Renal pelvis (tissue), 4 donors: ENCODE data around the gene AP4M1. TPM values are rescaled to one million over a fixed set of nuclear protein-coding genes. Genes with fewer than 3 reads are reported as not detected.

ENCODE experiments used
- DNase-seq: peaks from one replicate; pipeline ENCODE4 v3.0.0-alpha.2; 2013
- polyA plus RNA-seq, 3 donors: library from polyadenylated mRNA; unstranded; fragments of 120-200 nt; gene quantifications; one replicate each; pipeline ENCODE4 v1.2.1, GENCODE V29; 2013; ENCODE audit not compliant: insufficient read length in 3 of 3

The AP4M1 gene
- polyA plus RNA-seq, 3 donors = 33.4 to 39.4 (median 39.0) TPM

- peak; percentile 99 for DNase-seq
Measured at GRCh38 chr7:100081535-100082102, 19.8 kb upstream of the AP4M1 start, which contains the start of gene ZNF3. Gene ZNF3, minus strand, starts transcription at chr7:100081723. Its CDS starts 4,366 bp downstream, at chr7:100077357.

GRCh38 chr7:100082978-100083377, 18.5 kb upstream of the AP4M1 start:
- no peak for DNase-seq

DNA sequence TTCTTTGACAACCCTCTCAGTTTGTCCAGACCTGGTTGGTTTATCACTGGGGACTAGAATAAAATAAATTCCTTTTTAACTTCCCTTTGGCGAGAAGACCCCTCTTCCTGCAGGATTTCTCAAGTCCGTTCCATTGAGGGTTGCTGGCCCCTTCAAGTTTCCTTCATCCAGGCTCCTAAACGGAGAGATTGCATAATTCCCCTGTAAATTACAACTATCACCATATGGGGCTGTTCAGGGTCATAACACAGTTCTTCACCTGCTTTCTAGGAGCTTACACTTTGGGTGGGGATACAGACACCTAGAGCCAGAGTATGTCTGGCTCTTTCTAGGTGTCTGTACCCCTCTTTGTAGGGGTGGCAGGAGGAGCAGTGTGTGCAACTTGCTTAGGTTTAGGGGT, 15.9 kb upstream of the AP4M1 start:
- DNase-seq = no peak

DNA sequence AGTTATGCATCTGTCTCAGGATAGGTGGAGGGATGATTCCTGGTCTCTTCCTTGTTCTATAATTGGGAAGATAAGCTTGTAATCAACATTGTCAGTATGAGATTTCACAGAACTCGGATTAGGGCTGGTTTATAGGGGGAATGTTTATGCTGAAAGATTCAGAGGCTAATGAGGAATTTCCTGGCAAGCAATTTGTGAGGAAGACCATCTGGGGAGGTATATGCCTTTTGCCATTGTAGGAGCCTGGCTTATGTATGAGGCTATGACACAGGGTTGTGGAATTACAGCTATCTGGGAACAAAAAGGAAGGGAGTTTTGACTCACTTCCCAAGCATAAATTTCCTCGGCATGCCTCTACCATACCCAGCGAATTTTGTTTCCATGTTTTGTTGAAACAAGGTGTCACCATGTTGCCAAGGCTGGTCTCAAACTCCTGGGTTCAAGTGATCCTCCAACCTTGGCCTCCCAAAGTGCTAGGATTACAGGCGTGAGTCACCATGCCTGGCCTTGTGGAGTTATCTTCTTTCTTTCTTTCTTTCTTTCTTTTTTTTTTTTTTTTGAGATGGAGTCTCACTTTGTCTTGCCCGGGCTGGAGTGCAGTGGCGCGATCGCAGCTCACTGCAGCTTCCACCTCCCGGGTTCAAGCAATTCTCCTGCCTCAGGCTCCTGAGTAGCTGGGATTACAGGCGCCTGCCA, 14.2 kb upstream of the AP4M1 start:
- DNase-seq = peak; percentile 62

DNA sequence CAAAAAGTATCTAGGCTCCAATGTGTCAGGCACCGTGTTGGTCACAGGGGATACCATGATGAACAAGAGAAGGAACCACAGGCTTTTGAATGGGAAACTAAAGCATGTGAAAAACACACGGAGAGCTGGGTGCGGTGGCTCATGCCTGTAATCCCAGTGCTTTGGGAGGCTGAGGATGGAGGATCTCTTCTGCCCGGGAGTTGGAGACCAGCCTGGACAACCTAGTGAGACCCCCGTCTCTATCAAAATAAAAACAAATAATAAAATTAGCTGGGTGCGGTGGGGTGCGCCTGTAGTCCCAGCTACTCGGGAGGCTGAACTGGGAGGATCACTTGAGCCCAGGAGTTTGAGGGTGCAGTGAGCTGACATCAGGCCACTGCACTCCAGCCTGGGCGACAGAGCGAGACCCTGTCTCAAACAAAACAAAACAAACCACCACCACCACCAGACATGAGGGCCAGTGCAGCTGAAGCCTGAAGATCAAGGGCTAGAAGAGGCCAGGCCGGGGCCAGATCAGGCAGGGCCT, 13.3 kb upstream of the AP4M1 start:
- DNase-seq = no peak

- peak; percentile 84 for DNase-seq
Measured at GRCh38 chr7:100088621-100089457, 12.6 kb upstream of the AP4M1 start, which contains the start of gene COPS6. Gene COPS6, plus strand, starts transcription at chr7:100088969. Its CDS starts 22 bp downstream, at chr7:100088991.

GRCh38 chr7:100089458-100090196, 11.8 kb upstream of the AP4M1 start:
- no peak for DNase-seq

- DNase-seq = no peak
Measured at GRCh38 chr7:100090527-100091410, 10.7 kb upstream of the AP4M1 start.

GRCh38 chr7:100091411-100092181, 9.8 kb upstream of the AP4M1 start:
- no peak for DNase-seq

DNA sequence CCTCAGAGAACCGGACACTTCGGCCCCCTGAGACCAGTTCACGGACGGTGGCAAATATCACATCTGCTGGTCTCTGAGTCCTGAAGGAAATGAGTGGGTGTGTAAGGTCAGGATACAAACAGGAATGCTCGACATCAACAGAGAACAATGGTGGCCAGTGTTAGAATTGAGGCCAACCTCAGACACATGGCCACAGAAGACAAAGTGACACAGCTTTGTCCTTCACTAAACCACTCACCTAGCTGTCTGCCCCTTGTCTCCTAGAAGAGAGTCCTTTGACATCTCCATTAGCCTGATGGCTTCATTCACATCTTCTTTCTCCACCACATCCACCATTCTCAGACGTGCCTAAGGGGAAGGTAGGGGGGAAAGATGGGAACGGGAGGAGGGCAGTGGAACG, 8.4 kb upstream of the AP4M1 start:
- no peak for DNase-seq

GRCh38 chr7:100093498-100093897, 7.9 kb upstream of the AP4M1 start:
- DNase-seq = no peak

DNA sequence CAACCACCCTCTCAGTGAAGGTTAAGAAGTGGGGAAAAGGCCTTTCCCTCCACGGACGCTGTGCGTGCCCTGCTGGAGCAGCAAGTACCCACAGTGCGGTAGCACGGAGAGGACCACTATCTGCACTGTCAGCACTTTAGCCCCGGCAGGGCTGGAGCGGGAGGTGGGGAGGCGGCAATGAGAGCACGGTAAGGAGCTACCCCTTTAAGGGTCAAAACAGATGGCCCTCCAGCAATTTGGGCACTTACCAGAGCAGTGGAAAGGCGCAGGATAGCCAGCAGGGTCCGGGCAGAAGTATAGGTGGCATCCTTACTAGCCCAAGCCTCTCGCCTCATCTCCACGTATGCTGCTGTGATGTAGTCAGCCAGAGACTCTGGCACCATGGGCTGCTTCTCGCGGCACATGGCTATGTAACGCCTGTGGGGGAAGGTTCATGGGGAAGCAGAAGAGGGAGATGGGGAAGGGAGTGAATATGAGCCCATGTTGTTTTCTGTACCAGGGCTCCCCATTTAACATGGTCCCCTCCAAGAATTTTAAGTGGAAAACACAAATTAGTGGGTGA, 7.4 kb upstream of the AP4M1 start:
- no peak for DNase-seq

- DNase-seq = no peak
Measured at GRCh38 chr7:100095289-100095688, 6.2 kb upstream of the AP4M1 start.

DNA sequence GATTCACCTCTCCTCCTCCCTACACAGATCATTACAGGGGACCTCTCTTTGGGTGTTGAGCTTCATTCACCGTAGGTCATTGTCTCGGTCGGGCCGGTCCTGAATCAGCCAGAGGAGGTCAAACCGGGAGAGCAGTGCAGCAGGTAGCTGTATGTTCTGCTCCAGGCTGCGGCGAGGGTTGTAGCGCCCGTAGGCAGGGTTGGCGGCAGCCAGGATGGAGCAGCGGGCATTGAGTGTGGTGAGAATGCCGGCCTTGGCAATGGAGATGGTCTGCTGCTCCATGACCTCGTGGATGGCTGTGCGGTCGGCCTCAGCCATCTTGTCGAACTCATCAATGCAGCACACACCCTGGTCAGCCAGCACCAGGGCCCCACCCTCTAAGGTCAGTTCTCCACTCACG, 5.7 kb upstream of the AP4M1 start:
- no peak for DNase-seq

- no peak for DNase-seq
Measured at GRCh38 chr7:100098913-100099312, 2.5 kb upstream of the AP4M1 start.

- DNase-seq = no peak
Measured at GRCh38 chr7:100099452-100099851, 2.0 kb upstream of the AP4M1 start.

DNA sequence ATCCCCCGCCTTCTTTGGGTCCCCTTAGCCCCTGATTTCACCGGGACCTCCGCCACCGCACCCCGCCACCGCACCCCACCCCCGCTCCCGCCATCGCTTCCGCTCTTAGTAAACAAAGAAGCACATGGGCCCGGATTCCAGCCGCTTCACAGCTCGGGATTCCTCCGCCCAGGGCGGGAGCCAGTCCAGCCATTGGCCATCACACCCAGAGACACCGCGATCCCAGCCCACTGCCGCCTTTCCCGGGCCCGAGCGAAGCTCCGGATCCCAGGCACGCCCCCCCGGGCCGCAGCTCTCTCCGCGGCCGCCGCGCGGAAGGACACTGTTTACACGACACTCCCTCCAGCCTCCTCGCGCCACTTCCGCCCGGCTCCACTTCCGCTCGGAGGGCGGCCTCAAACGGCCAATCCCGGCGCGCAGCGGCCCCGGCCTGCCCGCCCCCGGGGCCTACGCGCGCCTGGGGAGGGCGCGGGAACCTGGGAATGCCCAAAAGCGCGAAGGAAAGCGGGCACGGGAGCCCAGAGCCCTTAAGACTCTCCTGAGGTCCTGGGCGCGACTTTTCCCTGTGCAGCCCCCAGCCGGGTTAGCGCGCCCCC, 925 bp upstream of the AP4M1 start:
- DNase-seq = peak; percentile 97

DNA sequence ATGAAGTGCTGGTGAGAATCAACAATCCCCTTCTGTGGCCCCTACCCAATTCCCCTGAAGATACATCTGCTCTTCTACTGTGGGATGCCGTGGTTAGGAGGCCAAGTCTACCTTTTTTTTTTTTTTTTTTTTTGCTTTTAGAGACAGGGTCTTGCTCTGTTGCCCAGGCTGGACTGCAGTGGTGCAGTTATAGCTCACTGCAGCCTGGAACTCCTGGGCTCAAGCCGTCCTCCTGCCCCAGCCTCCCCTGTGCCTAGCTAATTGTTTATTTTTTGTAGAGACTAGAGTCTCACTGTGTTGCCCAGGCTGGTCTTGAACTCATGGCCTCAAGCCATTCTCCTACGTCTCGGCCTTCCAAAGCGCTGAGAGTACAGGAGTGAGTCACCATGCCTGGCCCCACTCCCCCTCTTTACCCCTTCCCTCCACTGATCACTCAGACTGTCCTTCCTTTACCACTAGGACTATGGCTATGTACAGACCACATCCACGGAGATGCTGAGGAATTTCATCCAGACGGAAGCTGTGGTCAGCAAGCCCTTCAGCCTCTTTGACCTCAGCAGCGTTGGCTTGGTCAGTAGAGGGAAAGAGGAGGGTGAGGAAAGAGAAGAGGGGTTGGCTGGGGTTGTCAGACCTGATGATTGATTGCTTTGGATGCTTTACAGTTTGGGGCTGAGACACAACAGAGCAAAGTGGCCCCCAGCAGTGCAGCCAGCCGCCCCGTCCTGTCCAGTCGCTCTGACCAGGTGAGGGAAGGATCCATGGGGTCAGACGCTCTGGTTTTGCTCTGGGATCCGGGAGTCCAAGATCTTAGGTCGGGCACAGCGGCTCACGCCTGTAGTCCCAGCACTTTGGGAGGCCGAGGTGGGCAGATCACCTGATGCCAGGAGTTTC, 1.8 kb downstream of the AP4M1 start:
- no peak for DNase-seq
